Activated naive CD8-positive, alpha-beta T cell treated with anti-CD3 and anti-CD28 coated beads, Interleukin-2, amount 50 U/mL, for 24 hours (primary cell): ENCODE results near the gene GRAMD1B.

Experiments
- ATAC-seq: fragments of 150-1000 bp; cut with Tn5 transposase; one replicate; pipeline ENCODE4 v1.10.0; 2021
- DNase-seq: peaks from one replicate; pipeline ENCODE4 v3.0.0; 2021
- H3K27ac Mint-ChIP-seq: one replicate; pipeline ENCODE4 v1.8.0; 2021; ENCODE audit warnings: mild to moderate bottlenecking, mixed read lengths
- H3K27me3 Mint-ChIP-seq: one replicate; pipeline ENCODE4 v1.8.0; 2021; ENCODE audit warnings: mixed read lengths
- H3K36me3 Mint-ChIP-seq: one replicate; pipeline ENCODE4 v1.8.0; 2021; ENCODE audit warnings: low read depth, mixed read lengths
- H3K4me1 Mint-ChIP-seq: one replicate; pipeline ENCODE4 v1.8.0; 2021; ENCODE audit warnings: mixed read lengths
- H3K4me3 Mint-ChIP-seq: one replicate; pipeline ENCODE4 v1.8.0; 2021; ENCODE audit warnings: mild to moderate bottlenecking, moderate library complexity, mixed read lengths
- H3K9me3 Mint-ChIP-seq: one replicate; pipeline ENCODE4 v1.8.0; 2021; ENCODE audit warnings: mixed read lengths

The GRAMD1B gene

GRCh38 chr11:123527947-123528346 lies 97.9 kb downstream of the GRAMD1B start:
- H3K4me3 Mint-ChIP-seq = no peak overlapping the region

GRCh38 chr11:123531325-123531724 lies 101.3 kb downstream of the GRAMD1B start:
- Mint-ChIP-seq H3K4me3 (no peak overlapping the region), H3K27ac (no peak overlapping the region), H3K27me3 (no peaks in the 10 kb centered on the region), H3K9me3 (no peaks in the 10 kb centered on the region), H3K36me3 (peaks cover 2% of the 10 kb centered on the region), H3K4me1 (no peaks in the 10 kb centered on the region)
- ATAC-seq (no peak), DNase-seq (no peak)

More at GRCh38 chr11:123527947-123528346, 97.9 kb downstream of the GRAMD1B start:
- no peaks in the 10 kb centered on the region for H3K27me3 Mint-ChIP-seq
- no peaks in the 10 kb centered on the region for H3K4me1 Mint-ChIP-seq
- H3K27ac Mint-ChIP-seq = no peak overlapping the region
- H3K9me3 Mint-ChIP-seq = no peaks in the 10 kb centered on the region
- ATAC-seq (no peak), DNase-seq (no peak)
- peaks cover 2% of the 10 kb centered on the region for H3K36me3 Mint-ChIP-seq

GRCh38 chr11:123532131-123532530 lies 102.1 kb downstream of the GRAMD1B start:
- no peaks in the 10 kb centered on the region for H3K27me3 Mint-ChIP-seq
- ATAC-seq = no peak
- no peak for DNase-seq
- H3K4me1 Mint-ChIP-seq = no peaks in the 10 kb centered on the region
- H3K9me3 Mint-ChIP-seq = no peaks in the 10 kb centered on the region
- peaks cover 2% of the 10 kb centered on the region for H3K36me3 Mint-ChIP-seq
- no peak overlapping the region for H3K4me3 Mint-ChIP-seq
- H3K27ac Mint-ChIP-seq = no peak overlapping the region

- Mint-ChIP-seq H3K27ac (no peak overlapping the region), H3K36me3 (peaks cover 2% of the 10 kb centered on the region), H3K9me3 (no peaks in the 10 kb centered on the region), H3K4me3 (no peak overlapping the region), H3K4me1 (no peaks in the 10 kb centered on the region), H3K27me3 (peaks cover 4% of the 10 kb centered on the region)
- DNase-seq = no peak
- ATAC-seq = no peak
These were observed 105.3 kb downstream of the GRAMD1B start for GRCh38 chr11:123535401-123535800.

GRCh38 chr11:123536690-123537437 lies 106.8 kb downstream of the GRAMD1B start:
- Mint-ChIP-seq H3K27me3 (peaks cover 4% of the 10 kb centered on the region), H3K4me3 (no peak overlapping the region), H3K4me1 (no peaks in the 10 kb centered on the region), H3K27ac (no peak overlapping the region), H3K9me3 (no peaks in the 10 kb centered on the region), H3K36me3 (no peaks in the 10 kb centered on the region)
- DNase-seq (no peak), ATAC-seq (no peak)

- no peak overlapping the region for H3K4me3 Mint-ChIP-seq
- no peaks in the 10 kb centered on the region for H3K9me3 Mint-ChIP-seq
- H3K36me3 Mint-ChIP-seq = peaks cover 2% of the 10 kb centered on the region
- DNase-seq (no peak), ATAC-seq (no peak)
- H3K27ac Mint-ChIP-seq = no peak overlapping the region
- peaks cover 4% of the 10 kb centered on the region for H3K27me3 Mint-ChIP-seq
- H3K4me1 Mint-ChIP-seq = no peaks in the 10 kb centered on the region
These were observed 107.7 kb downstream of the GRAMD1B start for GRCh38 chr11:123537726-123538125.

- H3K4me1 Mint-ChIP-seq = peaks cover 7% of the 10 kb centered on the region
- H3K27me3 Mint-ChIP-seq = no peaks in the 10 kb centered on the region
- H3K36me3 Mint-ChIP-seq = peaks cover 2% of the 10 kb centered on the region
- DNase-seq (no peak), ATAC-seq (no peak)
- no peaks in the 10 kb centered on the region for H3K9me3 Mint-ChIP-seq
- no peak overlapping the region for H3K4me3 Mint-ChIP-seq
- no peak overlapping the region for H3K27ac Mint-ChIP-seq
These were observed 113.7 kb downstream of the GRAMD1B start for GRCh38 chr11:123543797-123544196.

- Mint-ChIP-seq H3K27ac (no peak overlapping the region), H3K9me3 (no peaks in the 10 kb centered on the region), H3K4me1 (peaks cover 9% of the 10 kb centered on the region), H3K36me3 (peaks cover 2% of the 10 kb centered on the region), H3K27me3 (no peaks in the 10 kb centered on the region), H3K4me3 (no peak overlapping the region)
- DNase-seq (no peak), ATAC-seq (peak; percentile 48)
These were observed 114.7 kb downstream of the GRAMD1B start for GRCh38 chr11:123544631-123545375.

GRCh38 chr11:123545726-123546270 lies 115.7 kb downstream of the GRAMD1B start:
- Mint-ChIP-seq H3K36me3 (peaks cover 2% of the 10 kb centered on the region), H3K27ac (no peak overlapping the region), H3K4me1 (peaks cover 16% of the 10 kb centered on the region), H3K27me3 (no peaks in the 10 kb centered on the region), H3K9me3 (no peaks in the 10 kb centered on the region), H3K4me3 (no peak overlapping the region)
- DNase-seq (no peak), ATAC-seq (no peak)

- H3K4me1 Mint-ChIP-seq = peaks cover 16% of the 10 kb centered on the region
- DNase-seq = no peak
- H3K36me3 Mint-ChIP-seq = peaks cover 2% of the 10 kb centered on the region
- no peaks in the 10 kb centered on the region for H3K27me3 Mint-ChIP-seq
- no peak overlapping the region for H3K27ac Mint-ChIP-seq
- no peak for ATAC-seq
- no peak overlapping the region for H3K4me3 Mint-ChIP-seq
- H3K9me3 Mint-ChIP-seq = no peaks in the 10 kb centered on the region
These were observed 116.4 kb downstream of the GRAMD1B start for GRCh38 chr11:123546515-123546914.

- peaks cover 2% of the 10 kb centered on the region for H3K36me3 Mint-ChIP-seq
- no peak overlapping the region for H3K27ac Mint-ChIP-seq
- H3K4me3 Mint-ChIP-seq = no peak overlapping the region
- ATAC-seq (no peak), DNase-seq (no peak)
- peaks cover 16% of the 10 kb centered on the region for H3K4me1 Mint-ChIP-seq
- H3K27me3 Mint-ChIP-seq = no peaks in the 10 kb centered on the region
- no peaks in the 10 kb centered on the region for H3K9me3 Mint-ChIP-seq
These were observed 117.1 kb downstream of the GRAMD1B start for GRCh38 chr11:123547180-123547579.

- no peak for ATAC-seq
- no peak for DNase-seq
- no peak overlapping the region for H3K4me3 Mint-ChIP-seq
- H3K9me3 Mint-ChIP-seq = no peaks in the 10 kb centered on the region
- H3K36me3 Mint-ChIP-seq = no peaks in the 10 kb centered on the region
- no peaks in the 10 kb centered on the region for H3K27me3 Mint-ChIP-seq
- H3K27ac Mint-ChIP-seq = no peak overlapping the region
- H3K4me1 Mint-ChIP-seq = peaks cover 16% of the 10 kb centered on the region
These were observed 118.7 kb downstream of the GRAMD1B start for GRCh38 chr11:123548774-123549173.

GRCh38 chr11:123549926-123550917 lies 120.2 kb downstream of the GRAMD1B start:
- Mint-ChIP-seq H3K27me3 (no peaks in the 10 kb centered on the region), H3K36me3 (no peaks in the 10 kb centered on the region), H3K27ac (no peak overlapping the region), H3K4me1 (peaks cover 9% of the 10 kb centered on the region), H3K4me3 (no peak overlapping the region), H3K9me3 (no peaks in the 10 kb centered on the region)
- no peak for DNase-seq
- ATAC-seq = peak; percentile 68

- Mint-ChIP-seq H3K4me1 (peaks cover 9% of the 10 kb centered on the region), H3K27me3 (no peaks in the 10 kb centered on the region), H3K36me3 (no peaks in the 10 kb centered on the region), H3K27ac (no peak overlapping the region), H3K9me3 (no peaks in the 10 kb centered on the region), H3K4me3 (no peak overlapping the region)
- no peak for ATAC-seq
- DNase-seq = no peak
These were observed 121.0 kb downstream of the GRAMD1B start for GRCh38 chr11:123551079-123551478.
